HG02884 (cell line): ENCODE results near the gene FAM170B.

ENCODE experiments used
- ATAC-seq: cut with Tn5 transposase; IDR thresholded peaks from one replicate; pipeline ENCODE4 v1.9.1; 2021; ENCODE audit warnings: mild to moderate bottlenecking, moderate library complexity; ENCODE audit not compliant: unreplicated experiment

The FAM170B gene

DNA sequence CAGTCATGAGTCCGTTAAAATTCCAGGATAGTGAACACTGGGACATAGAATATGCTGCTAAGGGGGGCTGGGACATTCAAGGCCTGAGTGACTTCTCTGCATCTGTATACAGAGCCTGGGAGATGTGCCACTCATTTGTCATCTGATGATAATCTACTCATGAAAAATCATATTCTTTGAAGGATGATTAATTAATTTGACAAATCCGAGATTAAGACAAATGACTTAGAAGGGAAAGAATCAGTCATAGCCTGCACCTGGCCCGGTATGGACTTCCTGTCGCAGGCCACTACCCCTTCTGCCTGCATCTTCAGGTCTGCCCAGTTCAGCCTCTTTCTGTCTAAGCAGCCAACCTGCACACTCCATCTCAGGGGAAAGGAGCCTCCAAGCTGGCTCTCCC is 18.8 kb upstream of the FAM170B start:
- ATAC-seq, result no peak

DNA sequence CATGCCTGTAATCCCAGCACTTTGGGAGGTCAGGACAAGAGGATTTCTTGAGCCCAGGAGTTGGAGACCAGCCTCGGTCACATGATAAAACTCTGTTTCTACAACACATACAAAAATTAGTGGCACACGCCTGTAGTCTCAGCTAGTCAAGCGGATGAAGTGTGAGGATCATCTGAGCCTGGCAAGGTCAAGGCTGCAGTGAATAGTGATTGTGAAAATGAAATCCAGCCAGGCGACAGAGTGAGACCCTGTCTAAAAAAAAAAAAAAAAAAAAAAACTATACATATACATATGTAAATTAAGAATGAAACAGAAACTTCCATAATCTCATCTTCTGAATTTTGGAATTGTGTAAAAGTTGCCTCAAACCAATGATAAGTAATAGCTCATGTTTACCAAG is 18.2 kb upstream of the FAM170B start:
- ATAC-seq, result no peak

DNA sequence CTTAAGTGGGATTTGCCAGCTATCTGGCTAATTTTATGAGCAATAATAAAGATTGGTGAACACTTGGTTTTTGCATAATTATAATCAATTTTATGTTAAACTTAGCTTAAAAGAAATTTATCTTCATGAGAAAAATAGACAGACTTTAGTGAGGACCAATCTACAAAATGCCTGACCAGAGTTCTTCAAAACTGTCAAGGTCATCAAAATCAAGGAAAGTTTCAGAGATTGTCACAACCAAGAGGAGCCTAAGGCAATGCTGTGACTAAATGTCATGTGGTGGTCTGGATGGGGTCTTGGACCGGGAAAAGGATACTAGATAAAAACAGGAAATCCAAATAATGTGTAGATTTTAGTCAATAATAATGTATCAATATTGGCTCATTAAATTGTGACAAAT is 17.7 kb upstream of the FAM170B start:
- no peak for ATAC-seq

DNA sequence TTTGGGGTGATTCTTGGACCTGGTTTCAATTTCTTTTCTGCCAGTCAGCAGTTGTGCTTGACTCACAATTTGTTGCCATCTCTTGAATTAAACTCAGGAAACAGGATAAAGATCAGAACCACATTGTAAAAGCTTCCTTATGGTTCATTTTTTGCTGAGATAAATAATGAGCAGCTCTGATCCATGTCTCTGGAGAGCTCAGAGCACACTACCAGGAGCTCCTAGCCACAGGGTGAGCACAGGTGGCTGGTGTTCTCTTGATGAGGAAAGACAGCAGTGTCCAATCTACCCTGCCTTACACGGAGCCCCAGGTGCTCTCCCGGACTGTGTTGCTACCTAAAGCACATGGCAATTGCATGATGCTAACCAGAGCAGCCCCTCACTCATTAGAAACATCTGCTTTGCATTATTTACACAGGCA is 17.2 kb upstream of the FAM170B start:
- no peak for ATAC-seq

DNA sequence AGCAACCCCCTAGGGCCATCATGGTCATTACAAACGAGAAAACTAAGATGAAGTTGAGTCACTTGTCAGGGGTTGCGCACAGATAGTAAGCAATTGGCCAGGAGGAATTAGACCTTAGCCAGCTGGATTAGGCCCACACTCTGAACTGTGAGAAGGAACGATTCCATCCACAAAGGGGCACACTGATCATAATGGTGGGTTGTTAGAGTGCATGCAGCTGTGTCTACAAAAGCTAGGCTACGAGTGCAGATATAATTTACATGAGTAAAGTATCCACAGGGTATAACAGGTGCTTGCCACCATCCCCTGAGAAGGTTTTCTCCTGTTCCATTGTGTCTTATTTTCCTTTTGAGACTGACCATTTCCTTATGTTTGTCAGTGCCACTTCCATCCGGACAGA is 16.6 kb upstream of the FAM170B start:
- no peak for ATAC-seq

DNA sequence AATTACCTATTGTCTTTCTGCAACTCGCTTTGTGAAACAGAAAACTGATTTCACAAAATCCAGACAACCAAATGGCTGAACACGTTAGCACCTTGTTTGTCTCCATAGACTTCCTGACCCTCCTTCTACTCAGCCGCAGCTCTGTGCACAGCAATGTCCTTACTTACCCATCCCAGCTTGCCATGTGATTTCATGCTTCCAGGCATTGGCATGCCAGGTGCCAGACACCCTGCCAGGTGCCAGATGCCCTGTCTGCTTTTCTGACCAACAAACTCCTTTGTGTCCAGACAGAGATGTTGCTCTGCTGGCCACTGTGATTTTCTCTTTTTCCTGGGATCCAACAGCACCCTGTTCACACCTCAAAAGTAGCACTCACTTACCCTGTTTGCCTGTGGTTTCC is 16.1 kb upstream of the FAM170B start:
- no peak for ATAC-seq

DNA sequence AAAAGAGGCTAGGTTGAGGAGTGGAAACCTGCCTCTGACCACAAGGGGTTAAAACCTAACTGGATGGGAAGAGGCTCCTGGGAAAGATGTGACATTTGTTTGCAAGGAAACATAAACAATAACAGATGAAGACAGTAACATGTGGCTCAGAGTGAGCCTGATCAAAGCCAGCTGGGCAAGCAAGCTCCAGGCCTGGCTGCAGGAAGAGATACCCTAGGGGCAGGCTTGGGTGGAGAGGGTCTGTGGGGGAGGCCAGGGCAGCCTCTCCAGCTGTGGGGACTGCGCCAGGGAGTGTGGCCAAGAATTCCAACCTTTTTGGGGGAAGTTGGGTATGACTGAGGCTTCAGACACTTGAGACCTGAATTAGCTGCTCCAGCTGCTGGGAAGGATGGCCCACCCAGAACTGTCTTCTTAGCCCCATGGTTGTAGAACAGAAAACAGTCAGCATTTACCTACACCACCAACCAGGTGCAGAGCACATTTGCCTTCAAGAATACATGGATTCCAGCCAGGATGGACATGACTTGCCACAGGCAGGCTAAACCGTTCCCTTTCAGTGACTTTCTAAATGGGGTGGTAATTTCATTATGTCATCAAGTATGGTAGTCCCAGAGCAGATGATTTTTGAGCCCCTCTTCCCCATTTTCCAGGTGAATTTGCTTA is 10.4 kb upstream of the FAM170B start:
- ATAC-seq, result no peak

DNA sequence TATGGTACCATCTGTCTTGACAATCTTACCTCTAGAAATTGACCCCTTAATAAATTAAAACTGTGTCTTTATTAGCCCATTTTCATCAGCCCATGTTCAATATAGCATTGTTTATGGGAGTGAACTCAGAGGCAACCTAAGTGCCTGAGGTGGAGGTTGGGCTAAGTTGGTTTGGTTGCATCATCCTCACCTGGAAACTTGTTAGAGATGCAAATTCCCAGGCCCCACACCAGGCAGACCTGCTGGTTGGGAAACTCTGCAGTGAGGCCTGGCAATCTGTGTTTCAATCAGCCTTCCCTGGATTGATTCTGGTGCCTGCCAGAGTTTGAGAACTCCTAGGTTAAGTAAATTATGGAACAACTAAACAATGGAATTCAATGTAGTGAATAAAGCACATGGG is 9.4 kb upstream of the FAM170B start:
- ATAC-seq, result no peak

DNA sequence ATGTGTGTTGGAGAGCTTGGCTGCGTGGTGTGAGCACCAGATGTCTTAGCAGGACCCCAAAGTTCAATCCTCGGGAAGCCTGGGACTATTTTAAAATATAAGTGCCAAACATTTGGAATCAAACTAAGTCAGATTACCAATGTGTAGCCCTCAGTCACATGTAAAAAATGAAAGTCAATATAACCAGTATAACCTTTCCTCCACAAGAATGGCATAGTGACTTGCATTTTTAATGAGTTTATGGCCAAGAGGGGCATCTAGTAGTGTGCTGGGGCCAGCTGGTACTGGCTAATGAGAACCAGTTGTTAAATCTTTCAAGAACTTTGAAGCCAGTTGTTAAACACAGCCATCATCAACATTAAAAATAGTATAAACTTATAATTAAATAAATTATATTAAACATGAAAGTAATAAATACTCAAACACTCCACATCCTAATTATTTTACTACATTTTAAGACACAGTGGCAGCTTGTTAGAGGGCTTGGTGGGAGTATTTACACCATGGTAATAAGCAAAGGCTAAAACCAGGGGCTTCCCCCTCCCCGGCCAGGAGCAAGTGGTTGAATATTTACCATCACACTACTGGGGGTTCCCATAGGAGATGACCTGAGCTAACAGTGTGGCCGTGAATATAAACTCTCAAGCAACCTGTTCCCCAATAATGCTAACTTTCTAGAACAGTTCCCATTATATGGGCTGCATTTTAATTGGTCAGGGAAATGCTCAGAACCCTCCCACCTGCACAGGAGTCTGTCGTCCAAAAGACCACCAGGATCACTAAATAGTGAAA is 7.9 kb upstream of the FAM170B start:
- ATAC-seq, result no peak

DNA sequence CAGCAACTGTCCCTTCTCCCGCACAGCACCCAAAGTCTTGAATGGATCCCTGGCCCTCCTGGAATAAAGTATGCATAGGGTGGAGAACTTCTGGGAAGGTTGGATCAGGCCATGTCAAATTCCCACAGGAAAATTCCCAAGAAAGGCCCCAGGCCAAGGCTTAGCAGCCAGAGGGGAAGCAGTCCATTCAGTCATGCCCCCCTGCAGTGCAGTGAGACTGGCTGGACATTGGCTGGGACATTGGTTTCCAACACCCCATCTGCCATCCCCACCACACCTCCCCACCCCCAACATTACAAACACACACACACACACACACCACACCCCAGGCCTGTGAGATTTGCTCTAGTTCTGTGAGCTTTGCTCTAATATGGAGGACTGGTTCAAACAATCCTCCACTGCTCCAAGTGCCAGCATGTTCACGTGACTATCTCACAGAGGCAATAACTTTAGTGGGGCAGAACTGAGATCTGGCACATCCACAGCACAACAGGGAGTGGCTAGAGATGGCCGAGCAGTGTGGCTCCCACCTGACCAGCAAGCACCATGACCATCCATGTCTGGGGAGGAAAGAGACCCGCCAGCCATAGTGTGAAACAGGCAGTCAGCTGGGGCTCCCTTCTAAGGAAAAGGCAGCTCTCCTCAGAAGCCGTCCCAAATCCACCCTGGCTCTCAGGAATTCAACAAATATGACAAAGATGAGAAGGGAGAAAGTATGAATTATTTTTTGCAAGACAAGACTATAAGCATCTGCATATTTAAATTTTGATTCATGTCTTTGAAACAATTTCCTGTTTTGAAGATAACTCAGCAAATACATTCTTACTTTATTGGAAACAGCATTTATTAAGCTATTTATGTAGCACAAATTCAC is 6.7 kb upstream of the FAM170B start:
- no peak for ATAC-seq

DNA sequence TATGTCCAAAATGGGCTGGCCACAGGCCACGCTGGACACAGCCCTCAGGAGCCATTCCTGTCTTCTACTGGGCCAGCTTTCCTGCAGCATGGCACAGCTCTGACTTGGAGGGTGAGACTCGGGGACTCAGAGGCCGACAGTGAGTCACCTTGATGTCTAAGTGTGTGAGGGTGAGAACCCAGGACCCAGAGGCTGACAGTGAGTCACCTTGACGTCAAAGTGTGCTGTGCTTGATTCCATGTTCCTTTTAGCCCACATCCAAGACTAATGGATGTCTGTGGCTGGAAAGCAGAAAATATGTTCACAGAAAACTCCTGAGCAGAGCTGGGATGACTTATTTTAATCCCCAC is 6.0 kb upstream of the FAM170B start:
- ATAC-seq, result no peak

DNA sequence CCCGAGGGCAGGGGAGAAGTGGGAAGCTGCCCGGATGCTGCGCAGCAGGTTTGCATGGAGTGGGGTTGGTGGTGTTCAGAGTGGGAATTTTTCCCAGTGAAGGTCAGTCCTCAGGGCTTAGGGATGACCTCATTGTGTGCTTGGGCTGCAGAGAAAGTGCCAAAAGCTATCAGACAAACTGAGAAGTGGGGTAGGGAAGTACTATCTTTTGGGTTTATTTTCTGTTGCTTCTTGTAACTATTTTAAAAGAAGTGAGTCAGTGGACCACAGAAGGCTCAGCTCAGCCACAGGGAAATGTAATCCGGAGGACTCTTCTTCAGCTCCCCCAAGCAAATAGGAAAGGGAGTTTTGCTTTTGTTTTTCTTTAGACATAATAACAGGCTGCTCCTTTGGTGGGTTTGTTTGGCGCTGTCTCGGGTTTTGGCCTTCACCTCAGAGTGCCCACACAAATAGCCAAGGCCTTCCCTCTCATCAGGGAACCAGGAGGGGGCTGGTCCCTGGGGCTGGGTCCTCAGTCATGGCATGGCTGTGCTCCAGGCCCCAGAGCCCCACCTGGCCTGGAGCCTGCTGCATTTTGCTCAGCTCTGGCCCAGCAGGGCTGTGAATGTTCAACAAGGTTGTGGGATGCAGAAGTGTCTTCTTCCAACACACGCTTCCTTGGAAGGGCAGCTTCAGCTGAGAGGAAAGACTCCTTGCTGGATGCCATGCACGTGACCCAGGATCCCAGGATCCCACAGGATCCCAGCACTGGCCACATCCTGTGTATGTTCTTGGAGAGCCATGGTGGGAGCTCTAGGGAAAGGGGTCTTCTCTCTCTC is 5.4 kb upstream of the FAM170B start:
- no peak for ATAC-seq

DNA sequence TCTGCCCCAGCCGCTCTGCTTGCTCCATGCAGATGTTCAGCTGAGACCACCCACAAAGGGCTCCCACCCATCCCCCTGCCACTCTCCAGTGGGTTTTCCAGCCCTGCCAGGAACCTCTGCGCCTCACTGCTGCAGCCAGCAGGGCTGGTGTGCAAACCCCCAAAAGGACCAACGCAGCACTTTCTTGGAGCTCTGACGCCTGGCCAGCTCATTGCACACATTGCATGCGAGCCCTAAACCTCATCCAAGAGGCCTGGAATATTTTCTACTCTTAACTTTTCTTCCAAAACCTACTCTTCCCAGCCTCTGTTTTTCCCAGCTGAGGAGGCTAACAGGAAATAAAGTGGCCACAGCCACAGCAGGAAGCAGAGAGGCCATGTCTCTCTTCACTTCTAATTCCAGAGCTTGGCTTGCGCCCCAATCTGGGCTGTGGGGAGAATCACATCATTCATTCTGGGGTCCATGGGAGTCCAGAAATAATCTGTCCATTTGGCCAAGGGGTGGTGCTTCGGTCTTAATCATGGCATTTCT is 4.6 kb upstream of the FAM170B start:
- ATAC-seq, result no peak

DNA sequence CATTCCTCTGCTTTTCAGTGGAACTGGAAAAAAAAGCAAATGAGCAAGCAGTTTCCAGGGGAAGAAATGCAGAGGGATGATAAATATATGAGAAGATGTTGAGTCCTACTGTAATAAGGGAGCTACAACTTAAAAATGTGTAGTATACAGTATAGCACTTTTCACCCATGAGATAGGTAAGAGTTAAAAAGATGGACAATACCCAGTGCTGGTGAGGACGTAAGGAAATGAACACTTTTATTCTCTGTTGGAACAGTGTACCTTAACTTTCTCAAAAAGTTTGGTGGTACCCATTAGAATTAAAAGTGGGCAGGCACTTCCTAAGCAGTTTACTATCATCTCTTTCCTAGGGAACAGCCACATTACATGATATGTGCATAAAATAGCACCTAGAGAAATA is 2.7 kb upstream of the FAM170B start:
- ATAC-seq, result no peak

DNA sequence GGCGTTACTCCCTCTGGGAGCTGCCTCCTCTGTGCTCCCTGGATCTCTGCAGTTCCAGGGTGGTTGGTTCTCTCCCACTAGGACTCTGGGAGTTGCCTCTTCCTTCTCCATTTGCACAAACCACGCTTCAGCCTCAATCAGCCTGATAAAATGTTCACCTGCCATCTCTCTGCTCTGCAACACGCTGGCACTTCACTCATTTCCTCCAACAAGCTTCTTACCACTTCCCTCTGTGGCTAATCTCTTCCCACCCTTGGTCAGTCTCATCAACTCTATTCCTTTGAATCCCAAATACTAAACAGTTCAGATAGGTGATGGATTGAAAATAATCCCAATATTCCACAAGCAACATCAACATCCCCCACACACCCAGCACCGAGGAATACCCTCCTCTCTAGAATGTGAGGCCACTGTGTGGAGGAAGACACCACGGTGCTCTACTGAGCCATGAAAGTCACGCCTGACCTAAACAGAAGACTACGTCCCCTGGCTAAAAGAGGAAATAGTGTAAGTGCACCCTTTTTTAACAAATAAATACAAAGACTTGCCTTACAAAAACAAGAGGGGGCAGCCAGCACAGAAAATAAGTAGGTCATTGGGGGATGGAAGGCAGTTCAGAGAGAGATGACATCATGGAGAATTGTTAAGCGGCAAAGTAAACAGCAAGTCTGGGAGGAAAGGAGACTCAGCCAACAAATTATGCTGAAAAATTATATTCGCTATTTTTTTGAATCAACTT is 1.9 kb upstream of the FAM170B start:
- ATAC-seq, result no peak

DNA sequence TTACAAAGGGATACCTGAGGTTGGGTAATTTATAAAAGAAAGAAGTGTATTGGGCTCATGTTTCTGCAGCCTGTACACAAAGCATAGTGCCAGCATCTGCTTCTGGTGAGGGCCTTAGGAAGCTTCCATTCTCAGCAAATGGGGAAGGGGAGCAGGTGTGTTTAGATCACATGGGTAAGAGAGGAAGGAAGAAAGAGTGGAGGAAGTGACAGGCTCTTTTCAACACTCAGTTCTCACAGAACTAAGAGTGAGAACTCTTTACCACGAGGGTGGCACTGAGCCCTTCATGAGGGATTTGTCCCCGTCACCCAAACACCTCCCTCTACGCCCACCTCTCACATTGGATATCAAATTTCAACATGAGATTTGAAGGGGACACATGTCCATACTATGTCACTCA is 506 bp upstream of the FAM170B start:
- ATAC-seq, result no peak

DNA sequence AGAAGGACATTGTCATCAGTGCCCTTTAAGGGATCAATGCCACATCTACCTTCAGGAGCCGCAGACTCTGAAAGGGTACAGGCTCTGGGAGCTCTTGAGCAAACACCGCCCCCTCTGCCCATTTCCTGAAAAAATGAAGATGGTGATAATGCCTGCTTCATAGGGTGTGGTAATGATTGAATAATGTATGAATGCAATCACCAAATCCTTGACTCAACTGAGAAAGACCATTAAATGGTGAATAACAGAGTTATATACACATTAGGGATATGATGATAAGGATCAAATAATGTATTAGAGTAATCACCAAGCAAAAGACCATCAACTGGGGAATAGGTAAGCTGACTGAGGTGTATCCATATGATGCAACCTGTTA is 1.5 kb downstream of the FAM170B start:
- ATAC-seq, result no peak

DNA sequence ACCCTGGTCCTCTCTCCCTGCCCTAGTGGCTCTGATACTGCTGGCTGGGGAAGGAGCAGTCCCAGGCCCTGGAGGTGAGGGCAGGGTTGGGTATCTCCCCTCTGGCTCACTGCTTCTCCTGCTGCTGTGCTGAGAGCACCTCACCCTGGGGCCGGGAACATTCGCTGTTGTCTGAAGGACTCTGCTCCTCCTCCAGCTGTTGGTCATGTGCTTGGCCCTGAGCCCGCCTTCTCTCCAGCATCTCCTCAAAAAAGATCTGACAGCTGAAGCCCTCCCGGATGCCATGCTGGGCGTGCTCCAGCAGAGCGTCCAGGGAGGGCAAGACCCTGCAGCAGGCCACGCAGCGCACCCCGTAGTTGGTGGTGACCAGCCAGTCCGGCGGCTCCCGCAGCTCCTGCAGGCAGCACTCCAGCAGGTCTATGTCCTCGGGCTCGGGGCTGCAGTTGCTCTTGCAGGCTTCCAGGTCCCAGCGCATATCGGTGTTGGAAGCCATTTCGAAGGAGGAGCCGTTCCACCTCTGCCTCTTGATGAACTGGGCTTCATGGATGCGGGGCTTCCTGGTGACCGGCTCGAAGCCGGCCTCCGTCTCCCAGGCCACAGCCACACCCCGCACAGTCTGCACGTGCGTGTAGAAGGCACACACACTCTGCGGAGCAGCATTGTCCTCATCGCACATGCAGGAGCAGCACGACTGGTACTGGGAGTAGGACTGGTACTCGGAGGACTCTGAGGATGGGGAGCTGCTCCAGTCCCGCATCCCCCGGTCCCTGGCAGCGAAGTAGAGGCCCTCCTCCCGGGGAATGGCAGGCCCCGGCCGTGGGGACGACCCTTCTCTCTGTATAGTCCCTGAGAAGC is 2.1 kb downstream of the FAM170B start:
- no peak for ATAC-seq

DNA sequence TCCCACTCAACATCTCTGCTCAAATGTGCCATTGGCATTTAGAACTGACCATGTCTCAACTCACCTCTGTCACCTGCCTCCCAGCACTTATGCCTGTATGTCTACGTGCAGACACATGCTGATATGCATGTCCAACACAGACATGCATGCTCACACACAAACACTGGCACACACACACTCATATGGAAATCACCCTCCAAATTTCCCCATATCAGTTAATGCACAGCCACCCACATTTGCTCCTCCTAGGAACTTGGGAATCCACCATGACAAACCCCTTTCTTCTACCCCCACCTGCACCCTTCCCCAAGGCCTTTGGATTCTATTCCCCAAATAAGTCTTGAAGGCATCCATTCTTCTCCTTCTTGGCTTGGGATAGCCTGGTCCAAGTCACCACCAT is 4.4 kb downstream of the FAM170B start:
- no peak for ATAC-seq
